Mucosa of descending colon (tissue), 3 donors: Measurements from ENCODE around the gene GPR75. TPM values are rescaled to one million over a fixed set of nuclear protein-coding genes. Genes with fewer than 3 reads are reported as not detected.

Experiments used
- ATAC-seq: fragments of 200-7000 bp; cut with Tn5 transposase; one replicate; pipeline ENCODE4 v1.9.1; 2020; ENCODE audit warnings: mild to moderate bottlenecking, moderate library complexity
- DNase-seq, 3 donors: peaks; one replicate each; pipeline ENCODE4 v3.0.0-alpha.2; 2020
- H3K36me3 ChIP-seq: fragments of 200-600 bp; one replicate; pipeline ENCODE4 v1.8.0; 2021; ENCODE audit warnings: low read depth, mild to moderate bottlenecking
- H3K4me1 ChIP-seq: fragments of 200-600 bp; one replicate; pipeline ENCODE4 v1.8.0; 2021; ENCODE audit warnings: low read depth, mild to moderate bottlenecking
- H3K4me3 ChIP-seq: fragments of 200-600 bp; one replicate; pipeline ENCODE4 v1.8.0; 2021; ENCODE audit warnings: mild to moderate bottlenecking
- H3K9me3 ChIP-seq: fragments of 200-600 bp; one replicate; pipeline ENCODE4 v1.8.0; 2021; ENCODE audit warnings: mild to moderate bottlenecking
- intact Hi-C, 2 donors: fragments of 100-400 bp; cut with DNase I in 1 of 2; cut with micrococcal nuclease in 1 of 2; formaldehyde crosslinking; loops; one replicate each; pipeline versions ENCODE4 v1.11.0 to v1.11.1; 2022; cut with DNase I, micrococcal nuclease
- microRNA-seq: library from miRNA; unstranded; fragments of <30 nt; microRNA quantifications from one replicate; pipeline ENCODE4, GENCODE V29; 2019
- total RNA-seq, 3 donors: library from RNA; stranded (reverse); fragmentation: NEBNext Ultra II Directional in 2 of 3; extraction: Animal tissue kit (Norgen Biotek cat#: 25700) in 2 of 3; gene quantifications; one replicate each; pipeline versions ENCODE4 v1.2.1 to v1.2.4, GENCODE V29; 2021 to 2023
- TF ChIP-seq, protein P1 (sequence below): fragments of 200-600 bp; IDR thresholded peaks from one replicate; pipeline ENCODE4 v1.8.0; 2022; ENCODE audit warnings: antibody characterized with exemption, mild to moderate bottlenecking
- donor health status: DM: no; HTN: no; CAD: no; lungs with moderate emphysema.
- donor health status: DM: no; HTN: no; CAD: no.
- donor health status: DM: no; HTN: yes; CAD: no.

GPR75 gene
- total RNA-seq, 3 donors from 2014 or later = 1.3 to 2.9 (median 2.1) TPM

DNA sequence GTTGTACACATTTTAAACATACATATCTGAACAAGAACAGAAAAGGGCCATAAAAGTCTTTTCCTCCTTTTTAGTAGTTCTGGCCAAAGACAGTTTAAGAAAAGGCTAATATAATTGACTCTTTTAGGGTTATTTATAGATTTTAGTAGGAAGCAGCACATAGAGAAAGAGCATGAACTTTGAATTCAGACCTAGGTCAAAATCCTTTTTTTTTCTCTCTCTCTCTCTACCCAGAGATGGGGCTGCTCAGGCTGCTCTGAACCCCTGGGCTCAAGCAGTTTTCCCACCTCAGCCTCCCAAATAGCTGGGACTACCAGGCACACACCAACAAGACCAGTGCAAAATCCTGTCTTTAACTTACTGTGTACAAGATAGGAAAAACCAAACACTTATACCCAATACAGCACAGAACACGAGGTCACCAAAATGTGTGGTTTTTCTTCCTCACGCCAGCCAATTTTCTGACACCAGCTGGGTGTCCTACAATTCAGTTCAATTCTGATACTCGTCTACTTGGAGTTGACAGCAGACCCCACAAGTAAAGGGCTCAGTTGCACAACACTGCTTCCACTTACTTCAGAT, 40.8 kb downstream of the GPR75 start:
- DNase-seq (no peak), ATAC-seq (no peak)
- H3K36me3 ChIP-seq = no peaks in the 10 kb centered on the region
- intact Hi-C loops = no loop called here
- H3K4me3 ChIP-seq = no peak overlapping the region
- H3K9me3 ChIP-seq = no peaks in the 10 kb centered on the region
- H3K4me1 ChIP-seq = peaks cover 6% of the 10 kb centered on the region
- TF ChIP-seq, protein P1, sequence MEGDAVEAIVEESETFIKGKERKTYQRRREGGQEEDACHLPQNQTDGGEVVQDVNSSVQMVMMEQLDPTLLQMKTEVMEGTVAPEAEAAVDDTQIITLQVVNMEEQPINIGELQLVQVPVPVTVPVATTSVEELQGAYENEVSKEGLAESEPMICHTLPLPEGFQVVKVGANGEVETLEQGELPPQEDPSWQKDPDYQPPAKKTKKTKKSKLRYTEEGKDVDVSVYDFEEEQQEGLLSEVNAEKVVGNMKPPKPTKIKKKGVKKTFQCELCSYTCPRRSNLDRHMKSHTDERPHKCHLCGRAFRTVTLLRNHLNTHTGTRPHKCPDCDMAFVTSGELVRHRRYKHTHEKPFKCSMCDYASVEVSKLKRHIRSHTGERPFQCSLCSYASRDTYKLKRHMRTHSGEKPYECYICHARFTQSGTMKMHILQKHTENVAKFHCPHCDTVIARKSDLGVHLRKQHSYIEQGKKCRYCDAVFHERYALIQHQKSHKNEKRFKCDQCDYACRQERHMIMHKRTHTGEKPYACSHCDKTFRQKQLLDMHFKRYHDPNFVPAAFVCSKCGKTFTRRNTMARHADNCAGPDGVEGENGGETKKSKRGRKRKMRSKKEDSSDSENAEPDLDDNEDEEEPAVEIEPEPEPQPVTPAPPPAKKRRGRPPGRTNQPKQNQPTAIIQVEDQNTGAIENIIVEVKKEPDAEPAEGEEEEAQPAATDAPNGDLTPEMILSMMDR = no peak

DNA sequence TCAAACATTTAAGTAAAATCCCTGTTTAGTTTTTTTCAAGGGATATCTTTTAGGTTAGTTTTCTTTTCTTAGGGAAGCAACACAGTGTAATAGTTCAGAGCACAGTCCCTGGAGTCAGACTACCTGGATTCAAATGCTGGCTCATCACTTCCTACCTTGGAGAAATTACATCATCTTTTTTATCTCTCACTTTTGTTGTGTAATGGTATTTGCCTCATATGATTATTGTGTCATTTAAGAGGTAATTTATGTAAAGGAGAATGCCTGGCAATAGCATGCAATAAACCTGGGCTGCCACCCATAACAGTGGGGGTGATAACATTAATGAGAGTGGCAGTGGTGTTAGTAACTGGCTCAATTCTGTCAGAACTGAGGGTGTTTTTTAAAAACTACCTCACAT, 46.6 kb downstream of the GPR75 start:
- Histone ChIP-seq H3K9me3 (no peaks in the 10 kb centered on the region), H3K36me3 (peaks cover 8% of the 10 kb centered on the region), H3K4me3 (no peak overlapping the region), H3K4me1 (no peaks in the 10 kb centered on the region)
- DNase-seq = no peak
- peak; percentile 69 for ATAC-seq
- TF ChIP-seq, protein P1 = no peak
- intact Hi-C loops = no loop called here

DNA sequence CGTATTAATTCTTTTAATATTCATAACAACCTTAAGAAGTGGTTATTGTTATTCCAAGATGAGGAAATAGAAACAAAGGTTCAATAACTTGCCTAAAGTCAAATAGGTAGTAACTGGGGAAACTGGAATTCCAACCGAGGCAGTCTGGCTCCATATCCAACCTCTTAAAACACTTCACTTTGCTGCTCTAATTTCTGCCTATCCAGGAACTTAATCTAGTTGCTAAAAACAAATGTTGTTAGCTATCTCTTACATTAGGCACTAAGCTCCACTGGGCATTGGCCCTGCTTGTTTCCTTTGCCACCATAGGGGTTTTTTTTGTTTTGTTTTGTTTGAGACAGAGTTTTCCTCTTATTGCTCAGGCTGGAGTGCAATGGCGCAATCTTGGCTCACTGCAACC, 48.2 kb downstream of the GPR75 start:
- no peak overlapping the region for H3K4me3 ChIP-seq
- no peak for ATAC-seq
- H3K9me3 ChIP-seq = no peaks in the 10 kb centered on the region
- TF ChIP-seq, protein P1 = no peak
- no peak for DNase-seq
- H3K36me3 ChIP-seq = peaks cover 8% of the 10 kb centered on the region
- intact Hi-C loops = no loop called here
- no peaks in the 10 kb centered on the region for H3K4me1 ChIP-seq

Small RNA genes lying within 50 kb of the gene (microRNA-seq; reads per million reads assigned to microRNA genes)
- gene MIR3682 = not detected

Other genes with a start within 250 kb of the GPR75 start
- gene CHAC2, start 92.2 kb downstream of the GPR75 start, total RNA-seq = 1 to 10 TPM; 3.1 to 4.7 (median 3.3) TPM
- gene ASB3, start 73.0 kb downstream of the GPR75 start, total RNA-seq = 10 to 100 TPM; 11.6 to 16.8 (median 14.9) TPM
- 10 to 100 TPM; 31.9 to 40.1 (median 34.5) TPM for gene ERLEC1, start 72.9 kb downstream of the GPR75 start, total RNA-seq
- gene PSME4, start 111.0 kb upstream of the GPR75 start, total RNA-seq = 10 to 100 TPM; 33.7 to 50.9 (median 50.3) TPM